ENCODE measurements around the gene KRT36. TPM values are rescaled to one million over a fixed set of nuclear protein-coding genes. Genes with fewer than 3 reads are reported as not detected.

KRT36 gene
- total RNA-seq, 1 experiment from 2014 or later: not detected

GRCh38 chr17:41439375-41439774 is 50.3 kb downstream of the KRT36 start:
- DNase-seq (ENCODE audit: low spot score): no peak

- DNase-seq (ENCODE audit: low spot score): no peak
Observed at GRCh38 chr17:41437769-41438168, 51.9 kb downstream of the KRT36 start.

GRCh38 chr17:41437254-41437653 is 52.5 kb downstream of the KRT36 start:
- DNase-seq (ENCODE audit: low spot score): no peak

Other genes with a start within 250 kb of the KRT36 start
- not detected in 2 replicates for gene KRTAP9-4, start 240.2 kb downstream of the KRT36 start, total RNA-seq (2014; rRNA removed; shearing (Covaris generic))
- not detected in 2 replicates for gene KRTAP9-9, start 234.5 kb downstream of the KRT36 start, total RNA-seq (2014; rRNA removed; shearing (Covaris generic))
- gene KRTAP9-6, start 224.5 kb downstream of the KRT36 start, total RNA-seq (2014; rRNA removed; shearing (Covaris generic)): not detected in 2 replicates
- gene KRTAP9-7, start 214.2 kb downstream of the KRT36 start, total RNA-seq (2014; rRNA removed; shearing (Covaris generic)): not detected in 2 replicates
- gene KRTAP29-1, start 187.1 kb downstream of the KRT36 start, total RNA-seq (2014; rRNA removed; shearing (Covaris generic)): 0.16 TPM in 1 of 2 replicates, not detected in the other
- gene KRTAP16-1, start 180.6 kb downstream of the KRT36 start, total RNA-seq (2014; rRNA removed; shearing (Covaris generic)): not detected in 2 replicates
- not detected in 2 replicates for gene KRTAP17-1, start 174.2 kb downstream of the KRT36 start, total RNA-seq (2014; rRNA removed; shearing (Covaris generic))
- gene KRT33A, start 139.1 kb downstream of the KRT36 start, total RNA-seq (2014; rRNA removed; shearing (Covaris generic)): not detected in 2 replicates
- not detected in 2 replicates for gene KRT33B, start 120.1 kb downstream of the KRT36 start, total RNA-seq (2014; rRNA removed; shearing (Covaris generic))
- 0.31 and 1.1 TPM in 2 replicates for gene KRT34, start 107.6 kb downstream of the KRT36 start, total RNA-seq (2014; rRNA removed; shearing (Covaris generic))
- gene KRT31, start 92.3 kb downstream of the KRT36 start, total RNA-seq (2014; rRNA removed; shearing (Covaris generic)): not detected in 2 replicates
- not detected in 2 replicates for gene KRT37, start 65.3 kb downstream of the KRT36 start, total RNA-seq (2014; rRNA removed; shearing (Covaris generic))
- not detected in 2 replicates for gene KRT38, start 48.9 kb downstream of the KRT36 start, total RNA-seq (2014; rRNA removed; shearing (Covaris generic))
- gene KRT32, start 22.5 kb downstream of the KRT36 start, total RNA-seq (2014; rRNA removed; shearing (Covaris generic)): 0.12 TPM in 1 of 2 replicates, not detected in the other
- gene KRT35, start 8.8 kb downstream of the KRT36 start, total RNA-seq (2014; rRNA removed; shearing (Covaris generic)): not detected in 2 replicates
- 2.7 and 2.8 TPM in 2 replicates for gene KRT13, start 15.7 kb upstream of the KRT36 start, total RNA-seq (2014; rRNA removed; shearing (Covaris generic))
- gene KRT15, start 29.0 kb upstream of the KRT36 start, total RNA-seq (2014; rRNA removed; shearing (Covaris generic)): 29.8 and 31.9 TPM in 2 replicates
- gene KRT19, start 38.4 kb upstream of the KRT36 start, total RNA-seq (2014; rRNA removed; shearing (Covaris generic)): 8.5 and 11.5 TPM in 2 replicates
- not detected in 2 replicates for gene KRT9, start 82.1 kb upstream of the KRT36 start, total RNA-seq (2014; rRNA removed; shearing (Covaris generic))
- not detected in 2 replicates for gene KRT14, start 97.0 kb upstream of the KRT36 start, total RNA-seq (2014; rRNA removed; shearing (Covaris generic))
- gene KRT16, start 122.9 kb upstream of the KRT36 start, total RNA-seq (2014; rRNA removed; shearing (Covaris generic)): 0.50 and 2.2 TPM in 2 replicates
- gene KRT17, start 134.7 kb upstream of the KRT36 start, total RNA-seq (2014; rRNA removed; shearing (Covaris generic)): 0.29 TPM in 1 of 2 replicates, not detected in the other
- 58.0 and 74.2 TPM in 2 replicates for gene EIF1, start 199.0 kb upstream of the KRT36 start, total RNA-seq (2014; rRNA removed; shearing (Covaris generic))
- gene GAST, start 222.4 kb upstream of the KRT36 start, total RNA-seq (2014; rRNA removed; shearing (Covaris generic)): not detected in 2 replicates
- gene HAP1, start 244.7 kb upstream of the KRT36 start, total RNA-seq (2014; rRNA removed; shearing (Covaris generic)): 0.14 and 0.43 TPM in 2 replicates